Right cardiac atrium (tissue), 5 donors: ENCODE data around the gene CFAP73. TPM values are rescaled to one million over a fixed set of nuclear protein-coding genes. Genes with fewer than 3 reads are reported as not detected.
"Not testable (repeated sequence)": the region's sequence is repeated elsewhere in the genome, so short reads cannot be mapped to it uniquely, and the experiment has no call there.

Experiments
- ATAC-seq, 2 donors: fragments of 200-7000 bp; cut with Tn5 transposase; one replicate each; pipeline versions ENCODE4 v1.8.0 to v1.9.1; 2020; ENCODE audit warnings: moderate library complexity in 2 of 2, mild to moderate bottlenecking in 1 of 2
- DNase-seq, 3 donors: peaks; one replicate each; pipeline ENCODE4 v3.0.0-alpha.2; 2020
- H3K27ac ChIP-seq: one replicate; pipeline ENCODE4 v1.5.1; 2013; ENCODE audit warnings: mild to moderate bottlenecking, low read length, control low read depth, moderate library complexity
- H3K27me3 ChIP-seq: one replicate; pipeline ENCODE4 v1.6.1; 2013; ENCODE audit not compliant: control insufficient read depth, insufficient read depth
- H3K4me1 ChIP-seq: one replicate; pipeline ENCODE4 v1.6.1; 2013; ENCODE audit warnings: low read length; ENCODE audit not compliant: control insufficient read depth, insufficient read depth
- H3K4me3 ChIP-seq: one replicate; pipeline ENCODE4 v1.5.1; 2013; ENCODE audit warnings: low read length, control low read depth
- H3K9me3 ChIP-seq: one replicate; pipeline ENCODE4 v1.6.1; 2013; ENCODE audit warnings: low read length; ENCODE audit not compliant: control insufficient read depth
- whole genome bisulfite sequencing: extraction: QIAGEN DNeasy Blood & Tissue Kit; methylation state at CpG from one replicate; pipeline ENCODE4 v1.1.7; 2013; 5-methylcytosine and 5-hydroxymethylcytosine counted together
- intact Hi-C, 4 donors: fragments of 100-400 bp; cut with DNase I; formaldehyde crosslinking; loops; one replicate each; pipeline versions ENCODE4 v1.11.0 to v1.14.0; 2022 to 2023
- polyA plus RNA-seq: library from polyadenylated mRNA; stranded (reverse); fragments of 200-250 nt; gene quantifications from one replicate; pipeline ENCODE4 v1.2.3, GENCODE V29; 2013
- total RNA-seq, 4 donors: library from RNA; stranded (reverse); fragmentation: NEBNext Ultra II Directional; extraction: Animal tissue kit (Norgen Biotek cat#: 25700); gene quantifications; one replicate each; pipeline ENCODE4 v1.2.1, GENCODE V29; 2021
- donor health status: healthy with polysubstance abuse.
- donor health status: DM: no; HTN: yes; CAD: no.
- donor health status: DM: no; HTN: no; CAD: no.
- donor health status: DM: no; HTN: yes; CAD: no; lungs with severe emphysema.
- donor health status: DM: yes; HTN: yes; CAD: no.

Gene CFAP73
- total and polyA plus RNA-seq, 5 donors: 0.09 TPM; not detected in 4

DNA sequence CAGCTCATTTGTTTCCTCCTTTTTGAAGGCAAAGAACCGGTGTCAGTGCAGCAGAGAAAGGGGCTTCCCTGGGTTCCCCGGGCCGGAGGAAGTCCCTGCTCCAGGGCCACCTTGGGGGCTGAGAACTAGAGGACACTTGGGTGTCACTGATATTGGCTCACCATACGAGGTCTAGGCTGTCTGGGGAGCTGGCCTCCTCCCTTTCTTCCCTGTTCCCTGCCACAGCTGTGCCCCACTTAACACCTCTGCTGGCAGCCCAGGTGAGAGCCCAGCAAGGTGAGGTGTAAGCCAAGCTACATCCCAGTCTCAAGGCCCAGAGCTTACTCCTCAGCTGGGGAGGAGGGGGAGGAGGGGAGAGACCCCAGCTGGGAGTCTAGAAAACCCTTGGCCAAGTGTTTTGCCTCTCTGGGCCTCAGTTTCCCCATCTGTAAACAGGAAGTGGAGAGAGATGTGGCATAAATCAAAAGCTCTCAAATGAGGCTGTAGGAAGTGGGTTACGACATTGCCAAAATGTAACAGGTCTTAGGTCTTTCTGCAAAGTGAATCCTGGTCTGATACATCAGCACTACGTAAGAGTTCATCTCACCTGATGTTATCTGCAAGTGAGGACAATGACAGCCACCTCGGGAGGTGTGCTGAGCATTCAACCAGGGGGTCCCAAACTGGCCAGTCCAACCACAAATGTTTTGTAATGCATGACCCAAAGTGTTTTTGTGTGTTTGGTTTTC lies 39.5 kb upstream of the CFAP73 start:
- Histone ChIP-seq H3K9me3 (no peaks in the 10 kb centered on the region), H3K27ac (no peak overlapping the region), H3K4me1 (no peaks in the 10 kb centered on the region), H3K27me3 (no peaks in the 10 kb centered on the region), H3K4me3 (no peak overlapping the region)
- intact Hi-C loops: no loop called here
- WGBS: 47% methylated on average over 7 of the region's 7 CpGs
- ATAC-seq: no peak
- no peak for DNase-seq

DNA sequence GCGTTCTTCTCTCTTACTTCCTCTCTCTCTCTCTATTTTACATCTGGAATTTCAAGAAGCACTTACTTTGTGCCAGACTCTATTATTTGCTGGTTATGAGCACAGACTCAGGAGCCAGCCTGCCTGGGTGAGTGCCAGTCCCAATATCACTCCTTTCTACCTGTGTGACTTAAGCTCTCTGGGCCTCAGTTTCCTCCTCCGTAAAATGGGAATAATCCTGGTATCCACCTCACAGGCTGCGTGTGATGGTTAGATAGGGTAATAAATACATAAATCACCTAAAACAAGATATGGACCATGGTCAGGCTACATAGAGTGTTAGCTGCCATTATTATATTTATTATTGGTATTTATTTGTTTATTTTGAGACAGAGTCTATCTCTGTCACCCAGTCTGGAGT lies 38.3 kb upstream of the CFAP73 start:
- ATAC-seq (no peak), DNase-seq (no peak)
- Histone ChIP-seq H3K4me3 (no peak overlapping the region), H3K27me3 (no peaks in the 10 kb centered on the region), H3K4me1 (no peaks in the 10 kb centered on the region), H3K9me3 (no peaks in the 10 kb centered on the region), H3K27ac (no peak overlapping the region)
- 82% methylated on average over 3 of the region's 3 CpGs for WGBS
- intact Hi-C loops: no loop called here

DNA sequence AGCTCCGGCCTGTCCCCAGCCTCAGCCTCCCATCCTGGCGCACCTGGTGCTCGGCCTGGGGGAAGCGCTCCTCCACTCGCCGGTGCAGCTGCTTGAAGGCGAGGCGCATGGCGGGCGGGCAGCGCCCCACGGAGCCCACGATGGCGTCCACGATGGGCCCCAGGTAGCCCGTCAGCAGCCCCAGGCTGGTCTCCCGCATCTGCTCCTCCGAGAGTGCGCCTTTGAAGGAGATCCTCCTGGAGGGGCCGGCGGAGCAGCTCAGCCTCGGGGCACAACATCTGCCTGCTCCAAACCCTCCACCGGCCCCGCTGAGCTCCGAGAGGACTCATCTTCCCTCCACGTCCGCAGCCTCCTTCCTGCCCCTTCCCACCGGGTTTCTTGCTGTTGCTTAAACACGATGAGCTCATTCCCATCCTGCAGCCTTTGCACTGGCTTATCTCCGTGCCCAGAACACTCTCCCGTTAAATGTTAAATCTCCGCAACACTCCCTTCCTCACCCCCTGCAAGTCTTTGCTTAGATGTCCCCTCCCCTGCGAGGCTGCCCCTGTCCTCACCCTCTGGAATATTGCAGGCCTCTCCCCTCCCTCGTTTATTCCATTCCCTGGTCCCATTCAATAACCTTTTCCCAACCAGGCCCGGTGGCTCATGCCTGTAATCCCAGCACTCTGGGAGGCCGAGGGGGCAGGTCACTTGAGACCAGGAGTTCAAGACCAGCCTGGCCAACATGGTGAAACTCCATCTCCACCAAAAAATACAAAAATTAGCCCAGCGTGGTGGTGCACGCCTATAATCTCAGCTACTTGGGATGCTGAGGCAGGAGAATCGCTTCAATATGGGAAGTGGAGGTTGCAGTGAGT lies 37.3 kb upstream of the CFAP73 start:
- no peaks in the 10 kb centered on the region for H3K4me1 ChIP-seq
- ATAC-seq (no peak), DNase-seq (peak in 1 of 3 donors; percentile 28)
- no peak overlapping the region for H3K4me3 ChIP-seq
- H3K27me3 ChIP-seq: no peaks in the 10 kb centered on the region
- no peaks in the 10 kb centered on the region for H3K9me3 ChIP-seq
- 62% methylated on average over 39 of the region's 39 CpGs for WGBS
- intact Hi-C loops: no loop called here
- H3K27ac ChIP-seq: no peak overlapping the region

DNA sequence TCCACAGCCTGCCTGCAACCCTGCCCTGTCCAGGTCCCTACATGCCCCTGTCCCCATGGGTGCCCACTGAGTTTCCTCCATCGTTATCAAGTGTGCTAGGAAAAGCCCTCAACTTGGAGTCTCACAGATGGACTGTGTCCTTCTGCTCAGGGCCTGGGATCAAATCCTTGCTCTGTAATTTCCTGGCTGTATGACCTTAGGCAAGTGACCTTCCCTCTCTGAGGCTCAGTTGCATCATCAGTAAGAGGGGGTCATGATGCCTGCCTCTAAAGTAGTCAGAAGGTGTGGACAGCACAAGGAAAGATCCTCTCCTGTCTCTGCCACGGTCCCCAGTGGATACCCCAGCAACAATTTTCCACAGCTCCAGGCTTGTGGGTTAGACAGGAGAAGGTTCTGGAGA lies 36.1 kb upstream of the CFAP73 start:
- 81% methylated on average over 2 of the region's 2 CpGs for WGBS
- intact Hi-C loops: no loop called here

DNA sequence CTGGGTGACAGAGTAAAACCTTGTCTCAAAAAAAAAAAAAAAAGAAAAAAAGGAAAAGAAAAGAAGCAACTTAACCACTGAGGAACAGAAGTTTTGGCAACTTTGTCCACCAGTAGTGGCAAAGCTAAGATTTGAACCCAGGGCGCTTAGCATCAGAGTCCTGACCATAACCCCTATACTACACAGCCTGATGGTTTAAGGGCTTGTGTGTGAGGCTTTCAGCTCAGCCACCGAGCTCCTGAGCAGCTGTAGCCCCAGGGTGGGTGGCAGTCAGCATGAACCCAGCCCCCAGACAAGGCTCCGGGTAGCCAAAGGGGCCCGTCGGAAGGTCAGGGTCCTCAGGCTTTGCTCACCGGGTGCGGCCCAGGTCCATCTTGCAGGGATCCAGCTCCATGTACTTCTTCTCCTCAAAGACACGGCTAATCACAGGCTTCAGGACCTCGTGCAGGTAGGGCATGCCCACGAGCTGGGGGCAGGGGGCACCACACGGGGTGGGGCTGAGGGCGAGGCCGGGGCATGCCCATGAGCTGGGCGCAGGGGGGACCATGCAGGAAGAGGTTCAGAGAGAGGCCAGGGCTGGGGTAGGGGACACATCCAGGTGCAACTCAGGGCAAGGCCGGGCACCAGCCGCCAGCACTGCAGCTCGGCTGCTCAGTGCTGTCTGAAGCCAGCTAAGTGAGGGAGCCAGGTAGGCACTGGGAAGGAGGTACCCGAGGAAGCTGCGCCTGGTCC lies 34.9 kb upstream of the CFAP73 start:
- no peak overlapping the region for H3K4me3 ChIP-seq
- ATAC-seq (peak in 1 of 2 donors; percentile 10), DNase-seq (no peak)
- intact Hi-C loops: no loop called here
- no peaks in the 10 kb centered on the region for H3K4me1 ChIP-seq
- 86% methylated on average over 19 of the region's 19 CpGs for WGBS
- no peak overlapping the region for H3K27ac ChIP-seq
- no peaks in the 10 kb centered on the region for H3K27me3 ChIP-seq
- no peaks in the 10 kb centered on the region for H3K9me3 ChIP-seq

More for the DNA sequence above, 36.1 kb upstream of the CFAP73 start:
- H3K4me3 ChIP-seq: no peak overlapping the region
- no peak for ATAC-seq
- no peak for DNase-seq
- H3K27ac ChIP-seq: no peak overlapping the region
- H3K9me3 ChIP-seq: no peaks in the 10 kb centered on the region
- no peaks in the 10 kb centered on the region for H3K4me1 ChIP-seq
- no peaks in the 10 kb centered on the region for H3K27me3 ChIP-seq

DNA sequence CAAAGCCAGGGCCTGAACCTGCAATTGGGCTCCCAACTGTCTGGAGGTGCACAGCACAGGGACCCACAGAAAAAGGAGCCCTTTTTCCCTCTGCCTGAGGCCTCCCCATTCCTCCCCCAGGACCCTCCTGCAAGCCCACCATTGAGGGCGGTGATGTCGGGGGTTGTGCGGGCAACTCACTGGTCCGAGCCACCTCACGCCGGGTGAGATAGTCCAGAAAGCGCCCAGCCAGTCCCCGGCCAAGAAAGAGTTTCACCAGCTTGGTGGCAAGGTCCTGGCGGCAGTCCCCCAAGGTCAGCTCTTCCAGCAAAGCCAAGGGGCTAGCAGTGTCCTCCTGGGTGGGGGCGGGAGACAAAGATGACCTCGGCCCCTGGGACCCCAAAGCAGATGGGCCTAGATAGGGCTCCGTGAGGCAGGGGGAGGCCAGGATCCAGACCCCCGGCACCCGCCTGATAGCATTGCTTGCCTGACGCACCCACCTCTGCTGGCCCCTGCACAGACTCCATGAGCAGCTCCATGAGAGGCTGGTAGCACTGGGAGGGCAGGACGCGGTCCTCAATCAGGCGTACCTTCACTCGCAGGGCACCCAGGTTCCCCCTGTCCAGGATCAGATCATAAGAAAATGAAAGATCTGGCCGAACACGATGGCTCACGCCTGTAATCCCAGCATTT lies 33.9 kb upstream of the CFAP73 start:
- WGBS: 81% methylated on average over 22 of the region's 22 CpGs
- no peak for ATAC-seq
- H3K27ac ChIP-seq: no peak overlapping the region
- intact Hi-C loops: no loop called here
- H3K9me3 ChIP-seq: no peaks in the 10 kb centered on the region
- no peak overlapping the region for H3K4me3 ChIP-seq
- H3K4me1 ChIP-seq: no peaks in the 10 kb centered on the region
- no peak for DNase-seq
- H3K27me3 ChIP-seq: no peaks in the 10 kb centered on the region

DNA sequence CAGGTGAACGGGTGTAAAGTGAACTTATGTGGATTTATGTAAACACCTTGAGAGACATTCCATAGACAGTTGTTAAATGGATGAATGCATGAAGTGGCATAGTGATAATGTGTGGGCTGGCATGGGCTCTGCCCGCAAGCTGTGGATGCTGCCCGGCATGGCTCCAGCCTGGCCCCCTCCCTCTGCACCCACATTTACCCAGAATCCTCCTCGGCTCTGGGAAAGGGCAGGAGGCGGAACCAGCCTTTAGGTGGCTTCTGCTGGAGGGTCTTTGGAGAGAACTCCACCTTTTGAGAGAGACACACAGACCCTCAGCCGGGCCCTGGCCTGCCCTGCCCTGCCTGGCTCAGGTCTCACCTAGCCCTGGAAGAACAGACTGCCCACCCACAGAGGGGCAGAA lies 32.6 kb upstream of the CFAP73 start:
- H3K27me3 ChIP-seq: no peaks in the 10 kb centered on the region
- WGBS: 64% methylated on average over 6 of the region's 6 CpGs
- no peak for ATAC-seq

DNA sequence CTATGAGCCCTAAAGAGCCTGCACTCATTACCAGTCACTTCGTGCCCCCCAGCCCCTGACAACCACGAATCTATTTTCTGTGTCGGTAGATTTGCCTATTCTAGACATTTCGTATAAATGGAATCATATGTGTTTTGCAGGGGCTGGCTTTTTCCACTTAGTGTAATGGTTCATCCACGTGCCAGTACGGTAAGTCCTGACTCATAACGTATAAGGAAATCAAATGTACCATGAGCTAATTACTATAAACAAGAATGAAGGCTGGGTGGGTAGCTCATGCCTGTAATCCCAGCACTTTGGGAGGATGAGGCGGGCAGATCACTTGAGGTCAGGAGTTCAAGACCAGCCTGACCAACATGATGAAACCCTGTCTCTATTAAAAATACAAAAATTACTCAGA lies 31.8 kb upstream of the CFAP73 start:
- H3K27ac ChIP-seq, intact Hi-C loops, DNase-seq, H3K9me3 ChIP-seq, H3K4me1 ChIP-seq, H3K4me3 ChIP-seq, ATAC-seq, H3K27me3 ChIP-seq: not testable (repeated sequence)
- 77% methylated on average over 8 of the region's 8 CpGs for WGBS

More for the DNA sequence above, 32.6 kb upstream of the CFAP73 start:
- Histone ChIP-seq H3K27ac (no peak overlapping the region), H3K4me3 (no peak overlapping the region), H3K4me1 (no peaks in the 10 kb centered on the region), H3K9me3 (no peaks in the 10 kb centered on the region)
- intact Hi-C loops: no loop called here
- DNase-seq: no peak

DNA sequence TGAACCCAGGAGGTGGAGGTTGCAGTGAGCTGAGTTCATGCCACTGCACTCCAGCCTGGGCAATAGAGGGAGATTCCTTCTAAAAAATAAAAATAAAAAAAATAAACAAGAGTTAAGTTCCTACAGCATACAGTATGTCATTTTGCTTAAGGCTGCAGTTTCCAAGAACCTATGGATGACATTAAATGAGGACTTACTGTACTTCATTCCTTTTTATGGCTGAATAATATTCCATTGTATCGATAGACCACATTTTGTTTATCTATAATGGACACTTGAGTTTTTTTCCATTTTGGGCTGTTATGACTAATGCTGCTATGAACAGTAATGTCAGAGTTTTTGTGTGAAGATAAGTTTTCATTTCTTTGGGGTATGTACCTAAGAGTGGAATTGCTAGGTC lies 31.4 kb upstream of the CFAP73 start:
- WGBS: 96% methylated on average over 1 of the region's 1 CpG

DNA sequence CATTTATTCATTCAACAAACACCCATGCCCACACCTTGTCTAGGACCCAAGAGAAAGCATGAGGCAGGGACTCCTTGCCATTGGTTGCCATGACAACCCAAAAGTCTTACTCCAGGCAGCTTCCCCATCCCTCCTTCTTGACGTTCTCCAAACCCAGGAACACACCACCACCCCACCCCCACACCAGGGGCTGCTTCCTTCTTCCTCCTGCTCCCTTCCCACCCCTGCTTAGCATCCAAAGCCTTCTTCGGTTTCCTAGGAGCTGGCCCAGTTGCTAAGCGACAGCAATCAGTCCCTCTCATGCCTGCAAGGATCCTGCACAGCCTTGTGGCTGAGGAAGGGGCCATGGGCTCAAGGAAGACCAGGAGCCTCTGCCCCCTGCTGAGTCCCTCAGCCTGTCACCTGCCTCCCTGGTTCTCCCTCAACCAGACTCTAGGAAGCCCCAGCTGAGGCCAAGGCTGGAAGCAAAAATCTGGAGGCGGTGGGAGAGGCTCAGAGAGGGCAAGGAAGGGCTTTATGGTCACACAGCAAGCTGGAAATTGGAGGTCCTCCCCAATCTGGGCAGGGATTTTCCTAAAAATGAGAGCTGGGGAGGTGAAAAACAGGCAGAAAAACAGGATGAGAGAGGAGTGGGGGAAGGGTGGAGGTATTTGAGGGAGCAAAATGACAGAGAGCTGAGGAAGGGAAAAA lies 29.4 kb upstream of the CFAP73 start:
- no peaks in the 10 kb centered on the region for H3K27me3 ChIP-seq
- no peaks in the 10 kb centered on the region for H3K4me1 ChIP-seq
- H3K9me3 ChIP-seq: no peaks in the 10 kb centered on the region
- no peak overlapping the region for H3K27ac ChIP-seq
- intact Hi-C loops: no loop called here
- no peak for ATAC-seq
- DNase-seq: no peak
- H3K4me3 ChIP-seq: no peak overlapping the region
- 31% methylated on average over 4 of the region's 4 CpGs for WGBS

More for the DNA sequence above, 31.4 kb upstream of the CFAP73 start:
- Histone ChIP-seq H3K4me1 (no peaks in the 10 kb centered on the region), H3K4me3 (no peak overlapping the region), H3K27me3 (no peaks in the 10 kb centered on the region), H3K9me3 (no peaks in the 10 kb centered on the region), H3K27ac (no peak overlapping the region)
- ATAC-seq (no peak), DNase-seq (no peak)
- intact Hi-C loops: no loop called here
